SKM-1 (cell line): ENCODE measurements around the gene TRIO.

Source experiments
- DNase-seq: peaks from one replicate; lab custom pipeline; 2025; ENCODE audit not compliant: unreplicated experiment; lab: John Stamatoyannopoulos, UW

Gene TRIO

GRCh38 chr5:14122089-14122488 lies 21.1 kb upstream of the TRIO start:
- no peak for DNase-seq

- DNase-seq: no peak
These were observed 19.6 kb upstream of the TRIO start for GRCh38 chr5:14123551-14123950.

GRCh38 chr5:14123974-14124482 lies 19.1 kb upstream of the TRIO start:
- no peak for DNase-seq

- no peak for DNase-seq
These were observed 17.9 kb upstream of the TRIO start for GRCh38 chr5:14125262-14125661.

DNA sequence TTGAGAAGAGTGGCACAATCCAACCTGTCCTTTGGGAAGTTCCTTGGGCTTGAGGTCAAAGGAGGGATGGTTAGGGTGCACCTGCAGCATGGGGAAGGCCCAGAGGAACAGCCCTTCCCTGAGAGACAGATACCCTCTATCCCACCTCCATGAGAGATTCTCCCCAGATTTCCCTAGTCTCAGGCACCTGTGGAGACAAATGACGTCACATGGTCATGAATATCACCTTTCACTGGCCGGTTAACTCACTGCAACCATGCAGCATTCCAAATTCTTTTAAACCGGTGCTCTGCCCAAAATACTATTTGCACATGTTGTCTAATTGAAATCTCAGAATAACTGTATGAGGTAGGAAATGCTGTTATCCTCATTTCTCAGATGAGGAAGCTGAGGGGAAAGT lies 15.6 kb upstream of the TRIO start:
- no peak for DNase-seq

GRCh38 chr5:14128079-14128478 lies 15.1 kb upstream of the TRIO start:
- DNase-seq: no peak

GRCh38 chr5:14129123-14129522 lies 14.0 kb upstream of the TRIO start:
- no peak for DNase-seq

GRCh38 chr5:14131855-14132503 lies 11.2 kb upstream of the TRIO start:
- DNase-seq: no peak

GRCh38 chr5:14133394-14133793 lies 9.7 kb upstream of the TRIO start:
- no peak for DNase-seq

GRCh38 chr5:14134083-14134482 lies 9.1 kb upstream of the TRIO start:
- DNase-seq: no peak

DNA sequence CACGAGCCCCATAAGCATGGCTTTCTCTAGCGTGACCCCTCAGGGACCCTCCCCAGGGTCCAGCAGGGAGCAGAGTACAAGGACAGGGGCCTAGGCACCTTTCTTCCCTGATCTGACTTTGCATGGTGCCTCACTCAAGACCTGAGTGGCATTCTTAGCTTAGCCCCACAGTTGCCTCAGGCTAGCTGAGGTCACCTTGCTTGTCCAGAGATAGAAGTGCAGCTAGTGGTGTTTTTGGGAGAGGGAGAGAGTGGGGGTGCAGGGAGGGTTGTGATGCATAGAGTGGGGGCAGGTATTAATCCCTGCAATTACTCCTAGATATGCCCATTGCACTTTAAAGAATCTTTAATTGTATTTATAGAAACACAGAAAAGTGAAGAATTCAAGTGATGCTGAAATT lies 8.4 kb upstream of the TRIO start:
- DNase-seq: no peak

DNA sequence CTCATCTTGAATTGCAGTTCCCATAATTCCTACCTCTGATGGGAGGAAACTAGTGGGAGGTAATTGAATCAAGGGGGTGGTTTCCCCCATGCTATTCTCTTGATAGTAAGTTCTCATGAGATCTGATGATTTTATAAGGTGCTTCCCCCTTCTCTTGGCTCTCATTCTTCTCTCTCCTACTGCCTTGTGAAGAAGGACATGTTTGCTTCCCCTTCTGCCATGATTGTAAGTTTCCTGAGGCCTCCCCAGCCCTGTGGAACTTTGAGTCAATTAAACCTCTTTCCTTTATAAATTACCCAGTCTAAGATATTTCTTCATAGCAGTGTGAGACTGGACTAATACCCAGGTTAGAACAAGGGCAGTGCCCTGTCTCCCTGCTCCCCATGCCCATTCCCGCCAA lies 7.5 kb upstream of the TRIO start:
- no peak for DNase-seq

DNA sequence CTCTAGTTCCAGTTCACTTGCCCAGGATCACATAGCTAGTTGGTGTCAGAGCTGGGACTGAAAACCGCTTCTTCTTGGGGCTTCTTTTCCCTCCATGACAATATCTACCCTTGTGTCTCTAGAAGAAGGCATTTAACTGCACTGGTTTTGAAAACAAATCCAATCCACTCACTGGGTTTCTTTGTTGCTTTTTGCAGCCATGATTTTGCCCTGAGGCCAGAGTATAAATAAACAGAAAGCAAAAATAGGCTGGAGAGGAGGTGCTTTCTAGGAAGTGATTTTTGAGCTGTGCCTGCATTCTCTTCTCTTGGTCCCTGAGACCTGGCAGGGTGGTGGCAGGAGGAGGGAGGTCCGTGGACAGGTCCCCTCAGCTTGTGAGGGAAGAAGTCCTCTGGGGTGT lies 6.9 kb upstream of the TRIO start:
- DNase-seq: no peak

DNA sequence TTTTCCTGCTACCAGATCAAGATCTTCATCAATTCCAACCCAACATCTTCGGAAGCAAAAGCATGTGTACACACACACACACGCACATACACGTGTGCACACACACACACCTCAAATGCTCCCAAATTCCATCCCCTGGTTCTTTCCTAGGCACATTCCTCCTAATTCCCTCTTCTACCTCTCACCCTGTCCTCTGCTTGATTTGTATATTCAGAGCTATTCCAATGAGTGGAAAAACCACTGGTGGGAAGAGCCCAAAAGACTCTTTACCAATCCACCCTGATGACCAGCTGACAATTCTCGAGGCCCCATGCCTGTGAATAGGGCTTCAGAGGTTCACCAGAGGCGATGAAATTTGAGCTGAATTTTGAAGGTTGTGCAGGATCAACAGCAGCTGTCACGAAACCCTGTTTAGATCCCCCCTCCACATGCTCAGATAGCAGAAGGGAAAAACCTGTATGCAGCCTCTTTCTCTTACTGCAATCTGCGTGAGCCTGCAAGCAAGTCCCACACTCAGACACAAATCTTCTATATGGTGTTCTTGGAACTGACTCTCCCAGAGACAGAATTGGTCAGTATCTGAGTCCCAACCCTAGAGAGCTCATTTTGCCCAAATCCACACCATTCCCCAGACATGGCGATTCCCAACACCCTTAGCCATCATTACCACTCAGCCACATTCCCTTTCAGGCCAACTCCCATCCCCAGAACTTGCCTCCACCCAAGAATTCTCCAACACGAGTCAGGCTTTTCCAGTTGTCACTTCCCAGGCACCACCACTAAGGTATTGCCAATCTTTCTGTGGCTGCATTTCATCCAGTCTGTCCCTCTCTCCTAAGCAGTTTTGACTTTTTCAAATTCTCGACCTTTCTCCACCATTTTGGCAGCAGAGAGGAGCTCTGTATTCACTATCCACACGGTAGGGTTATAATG lies 4.3 kb upstream of the TRIO start:
- no peak for DNase-seq

GRCh38 chr5:14141764-14142163 lies 1.4 kb upstream of the TRIO start:
- DNase-seq: no peak

DNA sequence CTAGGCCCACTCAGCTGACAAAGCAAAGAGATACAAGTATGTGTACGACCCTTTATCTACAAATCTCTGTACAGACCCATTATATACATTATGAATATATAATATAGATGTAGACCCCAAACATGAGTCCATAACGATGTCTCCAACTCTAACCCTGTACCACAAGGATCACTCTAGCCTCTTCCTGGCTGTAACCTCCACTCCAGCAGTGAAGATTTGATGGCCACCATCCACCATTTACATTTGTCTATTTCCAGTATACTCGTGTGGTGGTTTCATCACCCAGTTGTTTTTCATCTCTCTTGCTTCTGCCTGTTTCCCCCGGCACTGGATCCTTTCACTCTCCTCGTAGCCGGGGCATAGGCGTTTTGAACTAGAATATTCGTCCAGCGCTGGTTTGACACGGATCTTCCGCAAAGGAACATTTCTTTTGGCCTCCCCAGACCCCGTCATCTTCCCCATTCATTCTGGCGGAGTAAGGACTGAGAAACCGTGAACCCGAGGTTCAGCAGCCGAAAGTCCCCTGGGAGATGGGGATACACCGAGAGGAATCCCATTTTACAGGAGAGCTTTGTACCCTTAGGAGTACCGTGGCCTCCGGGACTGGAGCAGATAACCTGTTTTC lies 828 bp upstream of the TRIO start:
- DNase-seq: no peak

DNA sequence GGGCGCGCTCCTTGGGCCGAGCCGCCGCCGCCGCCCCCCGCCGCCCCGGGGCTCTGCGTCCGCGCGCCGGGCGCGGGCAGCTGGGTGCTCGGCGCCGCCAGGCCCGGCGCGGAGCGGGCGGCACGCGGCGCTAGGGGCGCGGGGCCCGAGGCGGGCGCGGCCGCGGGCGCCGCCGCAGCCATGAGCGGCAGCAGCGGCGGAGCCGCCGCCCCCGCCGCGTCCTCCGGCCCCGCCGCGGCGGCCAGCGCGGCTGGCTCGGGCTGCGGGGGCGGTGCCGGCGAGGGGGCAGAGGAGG lies 351 bp downstream of the TRIO start:
- DNase-seq: no peak

GRCh38 chr5:14143841-14144585 lies 871 bp downstream of the TRIO start:
- no peak for DNase-seq

DNA sequence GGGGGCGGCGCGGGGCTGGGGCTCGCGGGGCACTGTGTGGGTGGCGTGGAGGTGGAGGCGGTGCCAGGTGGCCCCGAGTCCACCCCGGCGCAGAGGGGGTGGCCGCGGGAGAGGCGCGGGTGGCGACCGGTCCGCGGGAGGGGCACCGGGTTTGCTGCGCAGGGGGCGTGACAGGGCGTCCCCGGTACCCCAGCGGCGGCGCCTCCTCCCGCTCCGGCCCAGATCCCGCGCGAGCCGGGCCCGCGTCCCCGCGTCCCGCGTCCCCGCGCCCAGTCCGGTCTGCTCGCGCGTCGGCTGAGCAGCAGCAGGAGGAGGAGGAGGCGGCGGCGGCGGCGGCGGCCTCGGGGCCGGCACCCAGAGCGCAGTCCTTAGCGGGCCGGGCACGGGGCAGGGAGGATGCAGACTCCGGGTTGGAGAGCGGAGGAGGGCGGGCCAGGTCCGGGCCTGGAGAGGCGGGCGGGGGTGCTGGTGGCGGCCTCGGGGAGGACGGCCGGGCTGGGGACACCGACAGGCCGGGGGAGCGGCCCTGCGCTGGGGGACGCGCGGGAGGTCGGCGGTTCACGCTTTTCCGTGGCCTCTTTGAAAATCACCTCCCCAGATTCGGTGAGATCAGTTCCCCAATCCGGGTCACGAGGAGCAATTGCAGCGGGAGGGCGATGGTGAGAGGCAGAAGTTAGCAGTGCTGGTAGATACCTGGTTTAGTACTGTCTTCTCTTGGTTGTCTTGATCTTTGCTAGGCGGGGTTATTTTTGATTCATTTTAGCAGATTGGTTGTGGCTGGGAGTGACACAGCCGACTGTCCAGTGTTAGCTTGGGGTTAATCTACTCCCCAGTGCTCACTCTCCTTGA lies 1.7 kb downstream of the TRIO start:
- DNase-seq: peak; percentile 32
